ENCODE data around the gene DPF3. TPM values are rescaled to one million over a fixed set of nuclear protein-coding genes. Genes with fewer than 3 reads are reported as not detected.
A peak's percentile ranks its signal among the peaks of the same experiment; 100 is the strongest.

The DPF3 gene
- total RNA-seq, 6 experiments from 2014 or later: 1.2 to 5.7 (median 2.9) TPM

DNA sequence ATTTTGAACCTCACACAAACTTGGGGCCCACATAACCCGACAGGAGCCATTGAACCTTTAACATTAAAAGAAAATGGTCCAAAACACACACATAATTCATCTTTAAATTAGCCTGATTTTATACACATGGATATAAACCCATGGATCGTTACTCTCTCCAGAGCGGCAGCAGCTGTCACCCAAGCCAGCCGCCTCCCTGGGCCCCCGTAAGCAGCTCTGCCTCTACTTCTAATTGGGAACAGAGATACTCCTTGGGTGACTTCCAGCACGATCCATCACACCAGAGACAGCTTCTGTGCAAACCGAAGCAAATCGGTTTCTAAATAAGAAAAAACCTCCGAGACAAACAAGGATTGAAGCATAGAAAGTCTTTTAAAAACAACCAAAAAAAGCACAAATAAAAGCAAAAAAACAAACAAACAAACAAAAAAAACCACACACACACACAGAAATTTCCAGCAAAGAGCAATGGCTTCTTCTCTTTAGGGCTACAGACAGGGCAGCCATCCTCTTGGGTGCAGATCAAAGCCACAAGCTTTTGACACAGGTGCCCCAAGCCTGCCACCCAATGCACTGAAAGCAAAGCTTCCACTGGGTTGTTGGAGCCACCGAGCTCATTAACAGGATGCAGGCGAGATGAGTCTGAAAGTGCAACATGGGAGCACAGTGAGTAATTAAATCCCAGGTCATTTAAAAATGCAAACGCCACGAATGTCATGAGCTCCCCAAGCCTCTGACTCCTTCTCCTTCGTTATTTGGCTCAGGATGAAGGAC is 156.9 kb downstream of the DPF3 start:
- no peaks in the 10 kb centered on the region for H3K36me3 ChIP-seq
- no peak overlapping the region for H3K27ac ChIP-seq
- DNase-seq: peak in 1 of 3 donors; percentile 23
- TF ChIP-seq, protein P1, sequence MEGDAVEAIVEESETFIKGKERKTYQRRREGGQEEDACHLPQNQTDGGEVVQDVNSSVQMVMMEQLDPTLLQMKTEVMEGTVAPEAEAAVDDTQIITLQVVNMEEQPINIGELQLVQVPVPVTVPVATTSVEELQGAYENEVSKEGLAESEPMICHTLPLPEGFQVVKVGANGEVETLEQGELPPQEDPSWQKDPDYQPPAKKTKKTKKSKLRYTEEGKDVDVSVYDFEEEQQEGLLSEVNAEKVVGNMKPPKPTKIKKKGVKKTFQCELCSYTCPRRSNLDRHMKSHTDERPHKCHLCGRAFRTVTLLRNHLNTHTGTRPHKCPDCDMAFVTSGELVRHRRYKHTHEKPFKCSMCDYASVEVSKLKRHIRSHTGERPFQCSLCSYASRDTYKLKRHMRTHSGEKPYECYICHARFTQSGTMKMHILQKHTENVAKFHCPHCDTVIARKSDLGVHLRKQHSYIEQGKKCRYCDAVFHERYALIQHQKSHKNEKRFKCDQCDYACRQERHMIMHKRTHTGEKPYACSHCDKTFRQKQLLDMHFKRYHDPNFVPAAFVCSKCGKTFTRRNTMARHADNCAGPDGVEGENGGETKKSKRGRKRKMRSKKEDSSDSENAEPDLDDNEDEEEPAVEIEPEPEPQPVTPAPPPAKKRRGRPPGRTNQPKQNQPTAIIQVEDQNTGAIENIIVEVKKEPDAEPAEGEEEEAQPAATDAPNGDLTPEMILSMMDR (IDR thresholded peaks at IDR 0.05): no peak
- no peak for TF ChIP-seq POLR2A (IDR thresholded peaks at IDR 0.05)
- intact Hi-C loops (cut with DNase I): no loop called here
- no peaks in the 10 kb centered on the region for H3K9me3 ChIP-seq
- 77% methylated on average over 13 of the region's 14 CpGs for WGBS (ENCODE audit: insufficient coverage, low coverage, low lambda C conversion rate, missing lambda C conversion rate)
- no peak for ATAC-seq
- H3K4me3 ChIP-seq: no peak overlapping the region
- H3K4me1 ChIP-seq: no peaks in the 10 kb centered on the region
- no peaks in the 10 kb centered on the region for H3K27me3 ChIP-seq

DNA sequence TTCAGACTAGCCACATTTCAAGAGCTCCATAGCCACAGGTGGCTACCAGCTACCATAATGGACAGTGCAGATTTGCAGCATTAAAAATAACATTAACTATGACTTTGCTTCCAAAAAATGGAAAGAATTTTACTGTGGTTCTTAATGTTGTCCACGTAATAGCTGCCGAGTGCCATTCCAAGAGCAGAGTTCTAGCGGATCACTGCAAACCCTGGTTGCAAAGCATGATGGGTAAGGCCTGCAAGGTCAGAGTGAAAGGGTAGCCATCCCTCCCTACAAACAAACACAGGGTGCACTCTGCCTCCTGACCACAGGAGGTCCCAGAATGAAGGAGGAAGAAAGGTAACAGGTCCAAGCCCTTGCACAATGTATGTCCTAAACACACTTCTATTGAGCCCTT is 157.6 kb downstream of the DPF3 start:
- peak; percentile 74 to 94 (median 84) for ATAC-seq
- no peaks in the 10 kb centered on the region for H3K27me3 ChIP-seq
- DNase-seq: peak in 1 of 3 donors; percentile 51
- H3K36me3 ChIP-seq: no peaks in the 10 kb centered on the region
- H3K4me1 ChIP-seq: no peaks in the 10 kb centered on the region
- no peak overlapping the region for H3K4me3 ChIP-seq
- no peaks in the 10 kb centered on the region for H3K9me3 ChIP-seq
- intact Hi-C loops (cut with DNase I): no loop called here
- 62% methylated on average over 3 of the region's 3 CpGs for WGBS (ENCODE audit: insufficient coverage, low coverage, low lambda C conversion rate, missing lambda C conversion rate)
- no peak overlapping the region for H3K27ac ChIP-seq
- TF ChIP-seq, protein P1 (IDR thresholded peaks at IDR 0.05): peak in 3 of 4 donors; percentile 24 to 39 (median 25)
- TF ChIP-seq POLR2A (IDR thresholded peaks at IDR 0.05): no peak

DNA sequence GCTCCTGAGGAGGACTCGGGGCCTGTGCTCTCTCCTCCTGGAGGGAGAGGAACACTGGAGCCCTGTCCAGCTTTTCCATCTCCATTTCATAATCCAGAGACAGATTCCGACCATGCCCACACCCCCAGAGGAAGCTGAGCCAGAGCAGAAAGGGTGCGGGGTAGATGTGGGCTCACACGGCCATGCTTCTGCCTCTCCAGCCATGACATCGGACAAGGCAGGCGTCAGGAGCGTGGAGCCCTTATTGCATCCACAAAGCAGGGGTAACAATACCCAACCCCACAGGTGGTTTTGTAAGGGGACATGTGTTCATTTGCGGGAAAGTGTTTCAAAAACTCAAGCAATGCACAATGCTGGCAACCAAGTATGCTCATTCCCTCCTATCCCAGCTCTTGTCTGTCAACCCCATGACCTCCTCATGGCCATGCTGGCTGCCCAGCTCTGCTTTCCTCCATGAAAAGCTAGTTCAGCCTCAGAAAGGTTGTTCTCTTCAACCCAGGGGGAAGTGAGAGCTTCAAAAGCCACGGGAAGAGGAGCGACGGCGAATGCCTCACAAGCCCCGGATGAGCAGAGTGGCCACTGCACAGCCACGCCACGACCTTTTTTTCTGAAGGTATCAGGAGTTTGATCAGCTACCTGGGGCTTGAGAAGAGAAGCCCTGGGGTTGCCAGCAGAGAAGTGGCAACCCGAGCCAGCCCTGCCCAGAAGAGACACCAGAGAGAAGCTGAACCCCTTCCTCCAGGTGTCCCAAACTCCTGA is 161.7 kb downstream of the DPF3 start:
- Histone ChIP-seq H3K9me3 (no peaks in the 10 kb centered on the region), H3K36me3 (no peaks in the 10 kb centered on the region), H3K4me3 (no peak overlapping the region), H3K27me3 (no peaks in the 10 kb centered on the region), H3K27ac (no peak overlapping the region), H3K4me1 (no peaks in the 10 kb centered on the region)
- intact Hi-C loops (cut with DNase I): no loop called here
- ATAC-seq (no peak), DNase-seq (no peak)
- TF ChIP-seq POLR2A (IDR thresholded peaks at IDR 0.05): no peak
- TF ChIP-seq, protein P1 (IDR thresholded peaks at IDR 0.05): no peak
- WGBS (ENCODE audit: insufficient coverage, low coverage, low lambda C conversion rate, missing lambda C conversion rate): 85% methylated on average over 8 of the region's 16 CpGs

DNA sequence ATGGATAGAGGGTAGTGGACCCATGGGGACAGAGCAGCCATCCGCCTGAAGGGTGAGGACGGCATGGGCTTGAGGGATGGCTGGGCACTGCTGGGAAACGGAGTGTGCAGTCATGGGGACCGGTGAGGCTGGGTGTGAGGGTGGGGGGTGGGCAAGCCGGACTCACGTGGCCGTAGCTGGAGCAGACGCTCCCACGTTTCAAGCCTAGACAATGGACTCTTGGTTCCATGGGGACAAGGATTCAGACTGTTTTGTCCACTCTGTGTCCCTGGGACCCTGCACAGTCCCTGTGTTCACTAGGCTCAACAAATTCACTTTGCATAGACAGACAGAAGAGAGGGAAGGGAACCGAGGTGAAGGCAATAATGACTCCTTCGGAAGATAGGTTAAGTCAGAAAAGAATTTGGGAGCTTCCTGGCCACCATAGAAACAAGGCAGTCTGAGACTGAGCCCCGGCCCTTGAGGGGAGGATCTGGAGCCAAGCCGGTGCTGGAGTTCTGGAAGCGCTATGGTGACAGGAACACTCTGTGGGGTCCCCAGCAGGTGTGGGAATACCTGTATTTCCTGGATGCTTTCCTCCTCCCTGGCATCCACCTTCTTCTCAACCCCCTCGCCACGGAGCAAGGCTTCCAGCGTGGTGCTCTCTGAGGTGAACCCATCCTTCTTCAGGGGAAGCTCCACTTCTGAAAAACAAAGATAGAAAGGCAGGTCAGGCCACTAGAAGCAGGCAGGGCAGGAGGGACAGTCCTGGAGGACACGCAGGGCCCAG is 162.5 kb downstream of the DPF3 start:
- Histone ChIP-seq H3K9me3 (no peaks in the 10 kb centered on the region), H3K4me3 (no peak overlapping the region), H3K27me3 (no peaks in the 10 kb centered on the region), H3K4me1 (no peaks in the 10 kb centered on the region), H3K36me3 (no peaks in the 10 kb centered on the region), H3K27ac (no peak overlapping the region)
- intact Hi-C loops (cut with DNase I): no loop called here
- WGBS (ENCODE audit: insufficient coverage, low coverage, low lambda C conversion rate, missing lambda C conversion rate): 94% methylated on average over 14 of the region's 18 CpGs
- TF ChIP-seq, protein P1 (IDR thresholded peaks at IDR 0.05): no peak
- DNase-seq: no peak
- no peak for ATAC-seq

All from right lobe of liver (tissue), 6 donors.